ENCODE data around the gene ERCC6L2.

DNA sequence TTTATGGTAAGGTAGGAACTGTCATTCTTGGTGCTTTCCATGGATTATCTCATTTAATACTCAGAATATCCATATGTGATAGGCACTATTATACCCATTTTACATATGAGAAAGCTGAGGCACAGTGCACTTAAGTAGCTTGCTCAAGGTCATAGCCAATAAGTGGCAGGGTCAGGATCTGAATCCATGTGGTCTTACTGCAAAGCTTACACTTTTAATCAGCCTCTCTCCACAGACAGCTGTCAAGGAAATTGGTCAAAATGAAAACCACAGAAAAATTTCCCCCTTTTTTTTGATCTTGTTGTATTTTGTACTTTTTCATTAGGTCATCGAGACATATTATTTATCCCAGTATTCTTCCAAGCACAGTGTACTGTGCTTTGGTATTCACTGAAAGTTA lies 78.5 kb downstream of the ERCC6L2 start:
- TF ChIP-seq EZH2phosphoT487 (IDR thresholded peaks at IDR 0.05; ENCODE audit: borderline replicate concordance) (no peak), CTCF (IDR thresholded peaks at IDR 0.05 in 2 of 3, conservative IDR thresholded peaks at IDR 0.05 in 1 of 3; ENCODE audit: borderline replicate concordance in 1 of 3, insufficient read depth in 1 of 3, low read depth in 2 of 3, low read length in 2 of 3) (no peak), SIN3A (IDR thresholded peaks at IDR 0.05; ENCODE audit: low read depth) (no peak), POLR2A (IDR thresholded peaks at IDR 0.05; ENCODE audit: borderline replicate concordance, extremely low read depth, insufficient read depth, insufficient read length) (no peak), POLR2AphosphoS5 (IDR thresholded peaks at IDR 0.05; ENCODE audit: low read depth, low read length) (no peak)
- TF ChIP-seq, protein P1, sequence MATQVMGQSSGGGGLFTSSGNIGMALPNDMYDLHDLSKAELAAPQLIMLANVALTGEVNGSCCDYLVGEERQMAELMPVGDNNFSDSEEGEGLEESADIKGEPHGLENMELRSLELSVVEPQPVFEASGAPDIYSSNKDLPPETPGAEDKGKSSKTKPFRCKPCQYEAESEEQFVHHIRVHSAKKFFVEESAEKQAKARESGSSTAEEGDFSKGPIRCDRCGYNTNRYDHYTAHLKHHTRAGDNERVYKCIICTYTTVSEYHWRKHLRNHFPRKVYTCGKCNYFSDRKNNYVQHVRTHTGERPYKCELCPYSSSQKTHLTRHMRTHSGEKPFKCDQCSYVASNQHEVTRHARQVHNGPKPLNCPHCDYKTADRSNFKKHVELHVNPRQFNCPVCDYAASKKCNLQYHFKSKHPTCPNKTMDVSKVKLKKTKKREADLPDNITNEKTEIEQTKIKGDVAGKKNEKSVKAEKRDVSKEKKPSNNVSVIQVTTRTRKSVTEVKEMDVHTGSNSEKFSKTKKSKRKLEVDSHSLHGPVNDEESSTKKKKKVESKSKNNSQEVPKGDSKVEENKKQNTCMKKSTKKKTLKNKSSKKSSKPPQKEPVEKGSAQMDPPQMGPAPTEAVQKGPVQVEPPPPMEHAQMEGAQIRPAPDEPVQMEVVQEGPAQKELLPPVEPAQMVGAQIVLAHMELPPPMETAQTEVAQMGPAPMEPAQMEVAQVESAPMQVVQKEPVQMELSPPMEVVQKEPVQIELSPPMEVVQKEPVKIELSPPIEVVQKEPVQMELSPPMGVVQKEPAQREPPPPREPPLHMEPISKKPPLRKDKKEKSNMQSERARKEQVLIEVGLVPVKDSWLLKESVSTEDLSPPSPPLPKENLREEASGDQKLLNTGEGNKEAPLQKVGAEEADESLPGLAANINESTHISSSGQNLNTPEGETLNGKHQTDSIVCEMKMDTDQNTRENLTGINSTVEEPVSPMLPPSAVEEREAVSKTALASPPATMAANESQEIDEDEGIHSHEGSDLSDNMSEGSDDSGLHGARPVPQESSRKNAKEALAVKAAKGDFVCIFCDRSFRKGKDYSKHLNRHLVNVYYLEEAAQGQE (IDR thresholded peaks at IDR 0.05; ENCODE audit: low read depth), result no peak
- TF ChIP-seq, protein P2, sequence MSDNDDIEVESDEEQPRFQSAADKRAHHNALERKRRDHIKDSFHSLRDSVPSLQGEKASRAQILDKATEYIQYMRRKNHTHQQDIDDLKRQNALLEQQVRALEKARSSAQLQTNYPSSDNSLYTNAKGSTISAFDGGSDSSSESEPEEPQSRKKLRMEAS (IDR thresholded peaks at IDR 0.05), result no peak
